Epidermal melanocyte (primary cell): ENCODE results near the gene LHX2.

ENCODE experiments used
- DNase-seq: peaks from one replicate; pipeline ENCODE4 v3.0.0; 2011; ENCODE audit warnings: low spot score; ENCODE audit not compliant: insufficient read length

The LHX2 gene

GRCh38 chr9:124013309-124014210, 2.0 kb downstream of the LHX2 start:
- DNase-seq: no peak

GRCh38 chr9:124014211-124014955, 2.8 kb downstream of the LHX2 start:
- no peak for DNase-seq

GRCh38 chr9:124014956-124015660, 3.5 kb downstream of the LHX2 start:
- DNase-seq: no peak

DNA sequence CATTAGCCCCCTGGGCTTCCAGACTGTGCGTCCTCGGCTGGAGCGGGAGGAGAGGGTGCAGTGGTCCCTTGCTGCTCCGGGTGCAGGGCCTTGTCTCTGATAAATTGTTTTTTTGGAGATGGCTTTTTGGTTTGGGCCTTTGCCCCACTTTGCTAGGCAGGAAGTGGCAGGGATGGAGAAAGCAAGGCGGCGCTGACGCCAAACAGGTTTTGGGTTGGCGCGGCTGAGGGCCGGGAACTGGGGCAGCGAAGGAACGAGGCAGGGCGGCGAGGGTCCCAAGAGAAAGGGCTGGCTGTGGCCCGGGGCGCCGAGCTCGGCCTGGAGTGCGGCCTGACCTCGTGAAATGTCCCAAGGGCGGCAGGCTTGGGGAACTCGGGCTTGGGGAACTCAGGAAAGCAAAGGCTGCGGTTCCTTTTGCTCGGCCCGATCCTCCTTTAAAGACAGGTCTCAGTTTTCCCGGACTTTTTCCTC, 4.1 kb downstream of the LHX2 start:
- no peak for DNase-seq

DNA sequence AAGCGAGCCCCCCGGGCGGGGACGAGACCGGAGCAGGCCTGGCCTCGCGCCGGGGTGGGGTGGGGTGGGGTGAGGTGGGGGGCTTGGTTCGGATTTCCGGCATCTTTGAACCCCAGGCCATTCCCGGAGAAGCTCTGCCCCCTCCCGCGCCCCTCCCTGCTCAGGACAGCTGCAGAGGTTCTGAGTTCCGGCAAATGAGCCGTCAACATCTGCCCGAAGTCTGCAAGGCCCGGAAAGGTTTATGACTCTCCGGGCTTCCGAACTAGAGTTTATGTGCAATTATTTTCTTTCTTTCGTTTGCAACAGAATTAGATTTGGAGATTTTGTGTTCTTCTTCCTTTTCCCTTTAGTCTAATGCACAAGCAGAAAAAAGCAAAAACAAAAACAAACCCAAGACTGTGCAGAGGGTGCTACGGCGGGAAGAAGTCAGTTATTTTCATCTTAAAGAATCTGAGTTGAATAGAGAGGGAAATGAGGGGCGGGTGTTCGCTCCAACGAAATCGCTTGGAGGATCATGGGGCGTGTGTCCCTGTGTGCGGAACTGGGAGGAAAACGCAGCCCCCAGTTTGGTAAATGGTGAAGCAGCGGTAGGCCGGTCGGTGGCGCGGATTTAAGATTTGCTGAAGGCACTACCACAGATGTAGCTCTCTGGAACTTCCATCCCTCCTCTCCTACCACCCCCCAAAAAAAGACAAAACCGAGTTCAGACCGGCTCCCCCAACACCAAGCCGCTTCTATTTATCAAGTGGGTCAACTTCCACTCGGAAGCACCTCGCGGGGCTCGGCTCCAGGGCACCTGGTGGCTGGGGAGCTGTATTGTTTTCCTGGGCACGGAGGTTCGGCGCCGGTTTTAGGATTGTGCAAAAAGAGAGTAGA, 4.8 kb downstream of the LHX2 start:
- no peak for DNase-seq

- DNase-seq: no peak
Observed at GRCh38 chr9:124017051-124017928, 5.7 kb downstream of the LHX2 start.

GRCh38 chr9:124017929-124018729, 6.6 kb downstream of the LHX2 start:
- DNase-seq: no peak

DNA sequence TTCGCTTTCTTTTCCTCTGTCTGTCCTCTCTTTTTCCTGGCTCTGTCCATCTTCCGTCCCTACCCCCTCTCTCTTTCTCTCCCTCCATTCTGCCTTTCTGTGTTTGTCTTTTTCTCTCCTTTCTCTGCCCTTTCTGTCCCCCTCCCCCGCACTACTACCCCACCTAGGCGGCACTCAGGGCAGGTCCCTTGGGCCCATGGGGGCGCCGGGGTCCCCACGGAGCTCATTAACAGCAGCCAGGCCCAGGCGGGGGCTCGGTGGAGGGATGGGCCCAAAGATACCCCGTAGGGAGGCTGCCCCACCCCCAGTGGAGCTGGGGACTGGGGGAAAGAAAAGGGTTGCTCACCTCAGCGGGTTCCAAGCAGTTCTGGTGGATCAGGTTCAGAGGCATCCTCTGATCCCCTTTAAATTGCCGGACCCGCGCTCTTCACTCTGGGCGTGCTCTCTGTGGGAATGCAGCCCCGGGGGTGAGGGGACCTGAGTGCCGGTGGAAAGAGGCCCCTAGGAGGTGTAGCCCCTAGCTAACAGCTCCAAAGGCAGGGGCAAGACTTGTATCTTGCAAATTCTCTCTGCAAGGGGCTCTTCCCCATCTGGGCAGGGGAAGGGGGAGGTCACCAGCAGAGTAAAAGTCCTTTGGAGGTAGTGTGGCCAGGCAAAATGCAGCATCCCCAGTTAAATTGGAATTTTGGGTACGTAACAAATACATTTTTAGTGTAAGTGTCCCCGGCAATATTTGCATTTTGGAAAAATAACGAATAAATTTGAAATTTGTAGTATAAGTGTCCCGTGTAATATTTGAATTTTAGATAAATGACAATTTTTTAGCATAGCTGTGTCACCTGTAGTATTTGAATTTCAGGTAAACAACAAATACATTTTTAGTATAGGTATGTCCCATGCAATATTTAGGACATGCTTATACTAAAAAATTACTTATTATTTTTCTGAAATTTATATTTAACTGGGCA, 7.4 kb downstream of the LHX2 start:
- DNase-seq: no peak

- no peak for DNase-seq
Observed at GRCh38 chr9:124019771-124020519, 8.4 kb downstream of the LHX2 start.

DNA sequence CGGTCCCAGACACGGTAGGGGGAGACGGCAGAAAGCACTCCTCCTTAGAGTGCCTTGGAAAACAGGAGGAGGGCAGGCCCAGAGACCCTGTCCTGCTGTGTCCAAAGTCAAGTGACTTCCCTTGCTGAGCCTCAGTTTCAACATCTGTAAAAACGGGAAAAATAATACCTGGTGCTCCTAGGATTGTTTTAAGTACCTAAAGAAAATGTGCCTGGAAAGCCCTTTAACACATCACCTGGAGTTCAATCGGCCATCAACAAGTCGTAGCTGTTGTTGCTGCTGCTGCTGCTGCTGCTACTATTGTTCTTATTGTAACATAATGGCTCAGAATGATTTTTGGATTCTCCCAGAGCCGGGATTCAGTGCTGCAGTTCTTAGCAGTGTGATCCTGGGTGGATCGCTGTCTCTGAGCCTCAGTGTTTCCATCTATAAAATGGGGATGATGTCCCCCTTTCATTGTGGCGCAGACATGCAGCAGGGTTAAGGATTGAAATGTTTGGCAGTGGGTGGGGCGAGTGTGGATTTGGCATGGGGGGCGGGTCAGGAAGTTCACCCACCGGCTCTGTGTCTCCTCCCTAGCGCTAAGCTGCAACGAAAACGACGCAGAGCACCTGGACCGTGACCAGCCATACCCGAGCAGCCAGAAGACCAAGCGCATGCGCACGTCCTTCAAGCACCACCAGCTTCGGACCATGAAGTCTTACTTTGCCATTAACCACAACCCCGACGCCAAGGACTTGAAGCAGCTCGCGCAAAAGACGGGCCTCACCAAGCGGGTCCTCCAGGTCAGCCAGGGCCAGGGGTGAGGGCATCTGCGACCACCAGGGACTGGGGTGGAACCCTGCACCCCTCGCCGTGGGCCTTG, 9.2 kb downstream of the LHX2 start:
- DNase-seq: no peak

DNA sequence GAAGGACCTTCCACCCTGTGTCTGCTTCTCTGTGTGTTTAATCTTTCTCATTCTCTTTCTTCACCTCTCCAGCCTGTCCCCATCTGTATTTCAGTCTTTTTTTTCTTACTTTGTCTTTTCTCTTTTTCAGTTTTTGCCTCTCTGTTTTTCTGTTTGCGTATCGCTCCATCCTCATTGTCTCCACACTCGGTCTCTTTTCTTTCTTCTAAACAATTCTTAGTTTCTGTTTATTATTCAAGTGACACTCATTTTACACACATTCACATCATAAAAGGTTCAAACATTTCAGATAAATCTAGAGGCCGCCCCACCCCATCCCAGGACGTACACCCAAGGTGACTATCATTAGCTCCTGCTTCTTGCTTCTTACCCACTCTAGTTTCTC, 9.8 kb downstream of the LHX2 start:
- no peak for DNase-seq

GRCh38 chr9:124022201-124023121, 10.9 kb downstream of the LHX2 start:
- DNase-seq: no peak

- no peak for DNase-seq
Observed at GRCh38 chr9:124024107-124024506, 12.5 kb downstream of the LHX2 start.

- no peak for DNase-seq
Observed at GRCh38 chr9:124029617-124030016, 18.0 kb downstream of the LHX2 start.

- no peak for DNase-seq
Observed at GRCh38 chr9:124030969-124031451, 19.4 kb downstream of the LHX2 start.
